GM12878 (cell line): ENCODE data around the gene RAB8A. TPM values are rescaled to one million over a fixed set of nuclear protein-coding genes. Genes with fewer than 3 reads are reported as not detected.

Experiments
- BHLHE40 ChIP-seq, 2 experiments: fragments of 450-650 bp in 1 of 2; IDR thresholded peaks; 2 replicates each; pipeline ENCODE4 v1.6.1; 2011 to 2017; ENCODE audit warnings: low read depth in 2 of 2, borderline replicate concordance in 1 of 2, improper control_type of control experiment in 1 of 2, low read length in 1 of 2, mild to moderate bottlenecking in 1 of 2
- BRCA1 ChIP-seq: IDR thresholded peaks from 2 replicates; pipeline ENCODE4 v1.6.1; 2011; ENCODE audit warnings: low read depth, low read length, improper control_type of control experiment
- CBFB ChIP-seq: IDR thresholded peaks from 2 replicates; pipeline ENCODE4 v1.6.1; 2016; ENCODE audit warnings: antibody characterized with exemption, low read depth
- CHD1 ChIP-seq: IDR thresholded peaks from 2 replicates; pipeline ENCODE4 v1.6.1; 2012; ENCODE audit warnings: low read depth, low read length, improper control_type of control experiment
- CUX1 ChIP-seq: IDR thresholded peaks from 2 replicates; pipeline ENCODE4 v1.6.1; 2012; ENCODE audit warnings: improper control_type of control experiment, low read depth, low read length; ENCODE audit not compliant: insufficient replicate concordance
- EP300 ChIP-seq, 2 experiments: fragments of 150-350 bp in 1 of 2; IDR thresholded peaks; 2 replicates each; pipeline ENCODE4 v1.6.1; 2011 to 2012; ENCODE audit warnings: low read depth in 2 of 2, low read length in 2 of 2, borderline replicate concordance in 1 of 2, improper control_type of control experiment in 1 of 2, inconsistent platforms in 1 of 2; ENCODE audit not compliant: control insufficient read depth in 1 of 2
- FOXK2 ChIP-seq: fragments of 450-650 bp; IDR thresholded peaks from 2 replicates; pipeline ENCODE4 v1.6.1; 2017; ENCODE audit warnings: mild to moderate bottlenecking, moderate library complexity
- HDGF ChIP-seq: fragments of 450-650 bp; IDR thresholded peaks from 2 replicates; pipeline ENCODE4 v1.6.1; 2016; ENCODE audit warnings: antibody characterized with exemption
- IKZF2 ChIP-seq, 2 experiments: fragments of 450-650 bp; IDR thresholded peaks; 2 replicates each; pipeline ENCODE4 v1.6.1; 2017; ENCODE audit warnings: mild to moderate bottlenecking in 2 of 2, moderate library complexity in 2 of 2
- IRF3 ChIP-seq: fragments of 450-650 bp; IDR thresholded peaks from 2 replicates; pipeline ENCODE4 v1.6.1; 2014; ENCODE audit warnings: mild to moderate bottlenecking
- IRF4 ChIP-seq: IDR thresholded peaks from 2 replicates; pipeline ENCODE4 v1.6.1; 2011; ENCODE audit warnings: low read depth, low read length
- IRF5 ChIP-seq: fragments of 450-650 bp; IDR thresholded peaks from 2 replicates; pipeline ENCODE4 v1.6.1; 2017; ENCODE audit warnings: borderline replicate concordance
- MYB ChIP-seq: fragments of 150-350 bp; IDR thresholded peaks from 2 replicates; pipeline ENCODE4 v1.6.1; 2014; ENCODE audit warnings: mild to moderate bottlenecking, low read depth, low read length, borderline replicate concordance
- POU2F2 ChIP-seq: IDR thresholded peaks from 3 replicates; pipeline ENCODE4 v1.6.1; 2011; ENCODE audit warnings: low read depth, mild to moderate bottlenecking, low read length, borderline replicate concordance
- SIX5 ChIP-seq: IDR thresholded peaks from 2 replicates; pipeline ENCODE4 v1.6.1; 2011; ENCODE audit warnings: mild to moderate bottlenecking, low read depth, low read length, moderate library complexity; ENCODE audit not compliant: severe bottlenecking
- SMARCA5 ChIP-seq: fragments of 450-650 bp; IDR thresholded peaks from 2 replicates; pipeline ENCODE4 v1.6.1; 2017; ENCODE audit warnings: mild to moderate bottlenecking
- ZNF24 ChIP-seq: fragments of 450-650 bp; IDR thresholded peaks from 2 replicates; pipeline ENCODE4 v1.6.1; 2017; ENCODE audit warnings: antibody characterized with exemption, mild to moderate bottlenecking
- ZNF687 ChIP-seq: fragments of 450-650 bp; IDR thresholded peaks from 2 replicates; pipeline ENCODE4 v1.6.1; 2017; ENCODE audit warnings: mild to moderate bottlenecking, moderate library complexity
- polyA plus RNA-seq, 11 experiments: library from polyadenylated mRNA; depleted of rRNA in 4 of 11; unstranded in 6 of 11; stranded (reverse) in 5 of 11; fragments of >200 nt; fragmentation: Nextera tagmentation in 4 of 11; fragmentation: Illumina TruSeq in 1 of 11; extraction: Ambion mirVana in 4 of 11; extraction: Trizol in 1 of 11; gene quantifications; 1 replicate in 1 of 11; 2 replicates in 10 of 11; pipeline versions ENCODE4 v1.2.1 to v1.2.3, GENCODE V29; 2011 to 2016; ENCODE audit warnings: inconsistent platforms in 2 of 11, missing spikeins in 2 of 11, low read depth in 1 of 11
- total RNA-seq, 4 experiments: library from RNA; depleted of rRNA in 3 of 4; stranded (reverse); fragments of >200 nt in 3 of 4; fragmentation: Illumina TruSeq in 1 of 4; extraction: Trizol in 1 of 4; gene quantifications; 2 replicates each; pipeline versions ENCODE4 v1.2.1 to v1.2.3, GENCODE V29; 2013 to 2021

The RAB8A gene
- total and polyA plus RNA-seq, 10 of the 15 experiments (the other 5 are each of a cell fraction or from before 2014, with no cell fraction given) = 23.9 to 314 (median 185) TPM

GRCh38 chr19:16139752-16140151 lies 28.1 kb downstream of the RAB8A start (continued):
- TF ChIP-seq BHLHE40 (IDR thresholded peaks at IDR 0.05; ENCODE audit: borderline replicate concordance in 1 of 2, low read depth in 2 of 2, low read length in 1 of 2) (peak; percentile 59 to 70), IRF5 (peak; percentile 11; the same call in 1 of the 2 replicates), IKZF2 (IDR thresholded peaks at IDR 0.05) (peak; percentile 86), FOXK2 (no peak), CUX1 (no peak), SIX5 (no peak), IRF3 (no peak), BRCA1 (no peak), POU2F2 (peak; percentile 64; the same call in 1 of the 3 replicates), ZNF24 (no peak), IRF4 (peak; percentile 37; the same call in 1 of the 2 replicates), ZNF687 (peak; percentile 49; the same call in 1 of the 2 replicates), HDGF (0 out of 2 replicates have a peak, but pooled peaks have one; percentile 38), EP300 (IDR thresholded peaks at IDR 0.05; ENCODE audit: borderline replicate concordance in 1 of 2, control insufficient read depth in 1 of 2, low read depth in 2 of 2, low read length in 2 of 2) (peak; percentile 86 to 96), SMARCA5 (no peak), MYB (peak; percentile 92), CBFB (peak; percentile 91), CHD1 (no peak)
